GM10847 (cell line): ENCODE results near the gene FOXF1.

Experiments used
- POLR2A ChIP-seq: IDR thresholded peaks from 2 replicates; pipeline ENCODE4 v1.6.1; 2011; ENCODE audit not compliant: insufficient read length; ENCODE audit errors: extremely low read depth

Gene FOXF1

DNA sequence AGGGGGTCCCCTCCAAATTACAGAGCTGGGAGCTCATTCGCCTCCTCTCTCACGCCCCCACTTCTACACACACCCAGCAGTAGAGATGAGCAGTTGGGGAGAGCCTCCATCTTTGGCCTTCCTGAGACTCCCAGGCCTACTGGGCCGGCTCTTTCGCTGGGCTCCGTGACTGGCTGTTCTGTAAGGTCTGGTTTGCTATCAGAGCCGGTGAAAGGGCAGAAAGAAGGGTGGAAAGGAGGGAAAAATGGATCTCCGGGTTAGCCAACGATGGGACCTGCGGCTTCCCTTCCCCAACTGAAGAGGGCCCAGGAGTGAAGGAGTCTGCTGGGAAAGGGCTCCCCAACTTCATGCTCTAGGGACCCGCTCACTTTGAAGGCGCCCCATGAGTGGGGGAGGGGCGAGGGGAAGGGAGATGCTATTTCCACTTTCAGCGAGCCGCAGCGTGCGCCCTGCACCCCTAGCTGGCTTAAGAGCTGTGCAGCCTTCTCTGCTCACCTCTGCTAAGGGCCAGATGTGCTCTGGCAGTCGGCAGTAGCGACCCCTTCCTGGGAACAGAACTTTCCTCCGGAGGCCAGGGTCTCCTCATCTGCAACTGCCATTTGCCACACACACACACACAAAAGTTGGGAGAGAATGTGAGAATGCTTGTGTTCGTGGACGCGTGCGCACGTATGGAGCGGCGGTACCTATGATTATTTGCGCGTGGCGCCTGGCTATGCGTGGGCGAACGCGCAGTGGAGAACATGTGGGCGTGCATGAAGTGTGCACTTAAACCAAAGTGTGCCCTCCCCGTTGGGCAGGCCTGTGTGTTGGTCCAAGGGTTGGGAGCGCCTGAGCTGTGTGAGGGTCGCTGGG lies 2.9 kb upstream of the FOXF1 start:
- TF ChIP-seq POLR2A, result no peak

DNA sequence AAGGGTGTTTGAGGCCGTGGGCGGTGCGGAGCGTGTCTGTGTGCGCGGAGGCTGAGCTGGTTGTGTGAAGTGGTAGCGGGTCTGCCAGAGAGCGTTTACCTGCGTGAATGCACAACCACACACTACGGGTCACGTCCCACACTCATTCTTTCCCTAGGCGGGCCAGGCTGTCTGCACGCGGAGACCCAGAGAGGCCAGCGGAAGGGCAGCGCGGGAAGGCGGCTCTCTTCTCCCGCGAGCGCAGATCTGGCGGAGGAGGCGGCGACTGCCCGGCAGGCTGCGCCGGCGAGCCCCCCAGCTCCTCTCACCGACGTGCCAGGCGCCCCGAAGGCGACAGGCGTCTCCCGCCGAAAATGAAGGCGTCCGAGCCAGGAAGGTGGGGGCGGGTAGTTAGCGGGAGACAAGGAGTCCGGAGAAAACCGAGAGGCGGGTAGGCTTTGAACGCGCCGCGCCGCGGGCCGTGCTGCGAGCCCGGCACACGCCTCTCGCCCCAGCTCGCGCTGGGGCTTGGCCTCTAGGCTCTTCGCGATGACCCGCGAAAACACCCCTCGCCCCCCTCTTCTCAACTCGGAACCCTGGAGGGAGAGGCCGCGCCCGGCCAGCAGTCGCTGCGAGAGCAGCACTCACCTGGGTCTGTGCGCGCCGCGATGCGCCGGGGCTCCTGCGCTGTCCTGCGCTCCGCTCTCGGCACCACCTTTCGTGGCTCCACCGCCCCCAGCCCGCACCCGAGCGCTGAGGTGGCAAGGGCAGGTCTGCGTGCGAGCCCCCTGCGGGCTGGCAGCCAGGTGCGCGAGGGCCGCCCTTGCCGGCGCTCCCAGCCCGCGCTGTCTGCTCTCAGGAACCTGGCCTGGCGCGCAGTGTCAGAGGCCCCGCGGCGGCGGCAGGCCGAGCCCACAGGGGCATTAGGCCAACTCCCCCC lies 2.0 kb upstream of the FOXF1 start:
- no peak for TF ChIP-seq POLR2A

- TF ChIP-seq POLR2A, result no peak
These were observed 1.2 kb upstream of the FOXF1 start for GRCh38 chr16:86508947-86509758.

DNA sequence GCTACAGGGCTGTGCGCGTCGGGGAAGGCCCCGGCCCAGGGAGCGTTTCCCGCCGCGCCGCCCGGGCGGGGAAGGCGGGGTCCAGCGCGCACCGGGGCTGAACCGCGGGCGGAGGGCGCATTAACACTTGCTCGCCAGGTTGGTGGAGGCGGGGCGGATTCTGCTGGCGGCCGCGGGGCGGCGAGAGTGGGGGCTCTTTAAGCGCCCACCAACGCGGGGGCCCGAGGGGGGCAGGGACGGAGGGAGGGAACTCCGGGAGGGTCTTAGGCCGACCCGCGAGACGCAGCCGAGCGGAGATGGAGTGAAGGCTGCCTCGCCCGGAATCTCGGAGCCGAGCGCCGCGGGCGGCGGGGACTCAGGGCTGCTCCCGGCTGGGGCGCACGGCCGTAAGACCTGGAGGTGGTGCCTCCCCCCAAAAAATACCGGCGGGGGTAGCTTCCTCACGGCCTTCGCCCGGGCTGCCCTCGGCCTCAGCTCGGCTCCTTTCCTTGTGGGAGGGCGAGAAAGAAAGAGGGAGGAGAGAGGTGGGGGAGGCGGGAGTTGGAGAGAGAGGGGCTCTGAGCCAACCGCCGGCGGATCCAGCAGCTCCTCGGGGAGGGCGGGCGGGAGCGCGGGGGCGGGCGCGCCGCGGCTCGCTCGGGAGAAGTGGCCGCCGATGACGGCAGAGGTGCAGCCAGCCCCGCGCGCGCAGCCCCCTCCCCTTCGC lies 415 bp upstream of the FOXF1 start:
- TF ChIP-seq POLR2A, result no peak

GRCh38 chr16:86511317-86512161 lies 1.2 kb downstream of the FOXF1 start:
- TF ChIP-seq POLR2A, result no peak

- no peak for TF ChIP-seq POLR2A
These were observed 2.1 kb downstream of the FOXF1 start for GRCh38 chr16:86512301-86512859.

- no peak for TF ChIP-seq POLR2A
These were observed 2.6 kb downstream of the FOXF1 start for GRCh38 chr16:86512860-86513470.

DNA sequence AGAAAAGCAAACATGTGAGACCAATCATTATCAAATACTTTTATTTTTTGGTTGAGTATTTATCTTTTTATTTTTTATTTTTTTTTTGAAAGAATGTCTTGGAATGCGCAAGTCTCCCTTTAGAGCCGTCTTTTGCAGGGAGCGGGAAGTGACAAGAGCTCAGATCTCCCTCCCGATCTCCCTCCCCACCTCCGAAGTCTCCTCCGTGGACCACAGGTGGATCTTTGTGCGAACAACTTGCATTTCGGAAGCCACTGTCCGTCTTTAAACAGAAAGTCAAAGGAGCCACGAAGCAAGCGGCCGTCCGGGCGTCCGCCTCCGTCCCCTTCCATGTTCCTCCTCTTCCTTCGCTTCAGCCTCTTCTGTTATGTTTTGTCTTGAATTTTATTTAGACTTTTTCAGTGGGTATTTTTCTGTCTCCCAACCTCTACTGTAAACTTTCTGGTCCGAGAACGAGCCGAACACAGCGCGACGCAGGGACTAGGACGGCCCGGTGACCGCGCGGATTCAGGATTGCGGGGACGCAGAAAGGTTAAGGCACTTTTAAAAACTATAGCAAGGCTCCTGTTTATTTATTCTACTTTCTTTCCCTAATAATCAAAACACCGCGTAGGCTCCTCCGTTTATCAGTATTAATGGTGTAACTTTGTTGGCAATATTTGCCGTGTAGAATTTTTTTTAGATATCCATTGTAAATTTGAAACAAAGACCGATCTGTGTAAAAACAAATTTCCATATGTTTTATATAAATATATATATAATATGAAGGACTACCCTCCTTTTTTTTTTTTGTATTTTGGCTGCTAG lies 3.3 kb downstream of the FOXF1 start:
- TF ChIP-seq POLR2A, result no peak

DNA sequence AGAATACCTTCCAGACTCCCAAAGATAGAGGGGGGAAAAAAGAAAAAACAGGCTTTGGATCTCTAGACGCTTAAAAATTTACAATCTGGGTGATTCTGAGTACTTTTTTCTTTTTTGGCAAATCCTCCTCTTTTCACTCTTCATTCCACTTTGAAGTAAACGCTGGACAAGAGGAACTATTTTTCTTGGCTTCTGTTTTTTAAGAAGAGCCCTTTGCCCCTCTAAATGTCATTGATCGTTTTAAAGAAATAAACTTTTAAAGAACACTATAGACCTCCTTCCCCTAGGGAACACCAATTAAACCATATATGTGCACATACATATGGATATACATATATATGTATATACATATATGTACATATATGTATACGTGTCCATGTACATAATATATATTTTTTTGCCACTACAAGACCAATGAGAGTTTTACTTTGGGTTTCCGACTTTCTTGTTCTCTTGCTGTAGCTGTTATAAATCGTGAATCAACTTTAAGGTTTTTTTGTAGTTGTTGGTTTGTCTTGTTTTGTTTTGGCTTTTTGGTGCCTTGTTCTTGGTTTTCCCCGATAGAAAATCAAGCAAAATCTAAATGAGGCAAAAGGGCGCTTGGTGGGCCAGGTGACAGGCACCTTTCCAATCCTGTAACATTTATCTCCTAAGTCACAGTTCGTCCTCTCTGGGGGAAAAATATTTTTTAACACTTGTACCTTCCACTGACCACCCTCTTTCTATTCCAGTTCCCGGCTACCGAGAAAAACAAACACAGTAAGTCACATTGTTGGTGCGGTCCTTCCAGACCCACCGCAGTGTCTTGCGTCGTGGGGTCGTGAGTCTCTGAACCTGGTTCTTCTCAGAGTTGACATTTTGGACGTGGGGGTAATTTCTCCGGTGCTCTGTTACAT lies 4.4 kb downstream of the FOXF1 start:
- TF ChIP-seq POLR2A, result no peak

DNA sequence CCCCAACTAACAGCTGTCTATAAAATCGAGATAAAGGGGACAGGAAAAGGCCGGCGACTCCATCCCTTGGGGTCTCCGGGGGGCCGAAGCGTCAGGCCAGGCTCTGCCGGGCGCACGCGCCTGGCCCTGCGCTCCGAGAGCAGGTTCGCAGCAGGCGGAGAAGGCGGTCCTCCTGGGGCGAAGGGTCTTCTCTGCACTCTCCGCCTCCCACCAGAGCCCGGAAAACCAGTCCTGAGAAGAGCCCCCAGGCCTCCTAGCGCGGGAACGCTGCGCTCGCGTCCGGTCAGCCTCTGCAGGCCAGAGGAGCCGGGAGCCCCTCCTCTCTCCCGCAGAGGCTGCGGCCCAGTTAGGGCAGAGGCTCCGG lies 5.1 kb downstream of the FOXF1 start:
- no peak for TF ChIP-seq POLR2A
